ENCODE results near the gene AIM2. TPM values are rescaled to one million over a fixed set of nuclear protein-coding genes. Genes with fewer than 3 reads are reported as not detected.

Gene AIM2
- total and polyA plus RNA-seq, 10 of the 15 experiments (the other 5 are each of a cell fraction or from before 2014, with no cell fraction given): 7.9 to 35.7 (median 12.8) TPM

DNA sequence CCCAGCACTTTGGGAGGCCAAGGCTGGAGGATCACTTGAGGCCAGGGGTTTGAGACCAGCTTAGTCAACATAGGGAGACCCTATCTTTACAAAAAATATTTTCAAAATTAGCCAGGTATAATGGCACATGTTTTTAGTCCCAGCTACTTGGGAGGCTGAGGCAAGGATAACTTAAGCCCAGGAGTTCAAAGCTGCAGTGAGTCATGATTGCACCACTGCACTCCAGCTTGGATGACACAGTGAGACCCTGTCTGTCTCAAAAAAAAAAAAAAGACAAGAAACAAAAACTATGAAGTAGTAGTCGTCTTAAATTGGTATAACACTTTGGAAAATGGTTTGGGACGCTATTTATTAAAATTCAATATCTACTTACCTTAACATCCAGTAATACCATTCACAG, 7.7 kb downstream of the AIM2 start:
- peaks cover 0 to 5% of the 10 kb centered on the region in 2 experiments; a peak in 1 of 4 replicates for H3K36me3 ChIP-seq (ENCODE audit: control insufficient read depth in 2 of 2, insufficient read depth in 2 of 2, low read length in 1 of 2)
- peak overlapping the region; percentile 69 for H3K27ac ChIP-seq (ENCODE audit: control insufficient read depth, insufficient read depth)
- ChIA-PET CTCF (interaction anchor here (1.0 to 6.4 kb wide), 9 partner anchors 12 to 865 kb away, joined by 3 to 62 read pairs (median 21); no protein-coding TSS in a partner anchor), SMC1A (ENCODE audit: uncharacterized antibody, unreplicated experiment) (interaction anchor here (0.8 to 6.9 kb wide), 16 partner anchors 9 to 785 kb away, joined by 3 to 50 read pairs (median 7); partner anchors contain the start of genes AIM2, IFI16 and MNDA), RAD21 (ENCODE audit: unreplicated experiment) (interaction anchor here (0.9 to 5.1 kb wide), 11 partner anchors 8 to 865 kb away, joined by 3 to 29 read pairs (median 4); partner anchors contain the start of genes AIM2 and MNDA), POLR2A (interaction anchor here (1.1 to 7.1 kb wide), 6 partner anchors 8 to 59 kb away, joined by 3 to 41 read pairs (median 8); partner anchors contain the start of genes AIM2 and IFI16)
- no peak for ATAC-seq
- no peaks in the 10 kb centered on the region for H3K9me3 ChIP-seq (replicated peaks; ENCODE audit: control insufficient read depth, insufficient read depth, low read length)
- peak overlapping the region; percentile 30 for H3K9ac ChIP-seq (ENCODE audit: control insufficient read depth, insufficient read depth, low read length)
- no peak overlapping the region for H2AFZ ChIP-seq (ENCODE audit: control insufficient read depth, low read depth, low read length)
- BruUV-seq (replicated peaks): no TSS peak
- TF ChIP-seq, protein P1, sequence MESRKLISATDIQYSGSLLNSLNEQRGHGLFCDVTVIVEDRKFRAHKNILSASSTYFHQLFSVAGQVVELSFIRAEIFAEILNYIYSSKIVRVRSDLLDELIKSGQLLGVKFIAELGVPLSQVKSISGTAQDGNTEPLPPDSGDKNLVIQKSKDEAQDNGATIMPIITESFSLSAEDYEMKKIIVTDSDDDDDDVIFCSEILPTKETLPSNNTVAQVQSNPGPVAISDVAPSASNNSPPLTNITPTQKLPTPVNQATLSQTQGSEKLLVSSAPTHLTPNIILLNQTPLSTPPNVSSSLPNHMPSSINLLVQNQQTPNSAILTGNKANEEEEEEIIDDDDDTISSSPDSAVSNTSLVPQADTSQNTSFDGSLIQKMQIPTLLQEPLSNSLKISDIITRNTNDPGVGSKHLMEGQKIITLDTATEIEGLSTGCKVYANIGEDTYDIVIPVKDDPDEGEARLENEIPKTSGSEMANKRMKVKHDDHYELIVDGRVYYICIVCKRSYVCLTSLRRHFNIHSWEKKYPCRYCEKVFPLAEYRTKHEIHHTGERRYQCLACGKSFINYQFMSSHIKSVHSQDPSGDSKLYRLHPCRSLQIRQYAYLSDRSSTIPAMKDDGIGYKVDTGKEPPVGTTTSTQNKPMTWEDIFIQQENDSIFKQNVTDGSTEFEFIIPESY (IDR thresholded peaks at IDR 0.05): no peak
- TF ChIP-seq ZNF592 (IDR thresholded peaks at IDR 0.05) (no peak), RAD51 (IDR thresholded peaks at IDR 0.05) (no peak), EP300 (IDR thresholded peaks at IDR 0.05; ENCODE audit: borderline replicate concordance in 1 of 2, control insufficient read depth in 1 of 2, low read depth in 2 of 2, low read length in 2 of 2) (no peak), E2F8 (IDR thresholded peaks at IDR 0.05; ENCODE audit: low read depth, partially characterized antibody) (no peak), SMAD5 (IDR thresholded peaks at IDR 0.05; ENCODE audit: low read depth) (no peak), CREM (IDR thresholded peaks at IDR 0.05; ENCODE audit: low read depth) (no peak), BRCA1 (IDR thresholded peaks at IDR 0.05; ENCODE audit: low read depth, low read length) (no peak)
- no peak for DNase-seq (ENCODE audit: low read depth, low spot score)
- H3K27me3 ChIP-seq (replicated peaks in 1 of 2; ENCODE audit: control insufficient read depth in 2 of 2, insufficient read depth in 2 of 2, low read length in 1 of 2): no peaks in the 10 kb centered on the region
- peaks cover 43% of the 10 kb centered on the region for H3K4me1 ChIP-seq (ENCODE audit: control insufficient read depth, insufficient read depth, low read length)
- peak overlapping the region; percentile 57 for H3K4me2 ChIP-seq (ENCODE audit: control insufficient read depth, insufficient read depth)
- intact Hi-C loops (cut with micrococcal nuclease; ENCODE audit: unreplicated experiment): no loop called here
- FAIRE-seq: no peak
- in situ Hi-C loops (cut with MboI): loop anchor here (10.0 kb wide), 1 partner anchor 784 kb away; the partner anchor contains the start of gene CD1C
- peak overlapping the region; percentile 40; the same call in 1 of the 2 replicates for H3K4me3 ChIP-seq
- 67% methylated on average over 2 of the region's 2 CpGs for whole genome bisulfite sequencing (ENCODE audit: insufficient coverage, insufficient replicate concordance, low lambda C conversion rate, missing lambda C conversion rate)
- peaks cover 15% of the 10 kb centered on the region for H3K79me2 ChIP-seq (ENCODE audit: control insufficient read depth, insufficient read depth, low read length)
- no peaks in the 10 kb centered on the region for H4K20me1 ChIP-seq (ENCODE audit: control insufficient read depth, insufficient read depth)

Measured in GM12878 (cell line).